ENCODE results near the gene GNG10. TPM values are rescaled to one million over a fixed set of nuclear protein-coding genes. Genes with fewer than 3 reads are reported as not detected.

The GNG10 gene
- total RNA-seq, 1 donor: 108 TPM

DNA sequence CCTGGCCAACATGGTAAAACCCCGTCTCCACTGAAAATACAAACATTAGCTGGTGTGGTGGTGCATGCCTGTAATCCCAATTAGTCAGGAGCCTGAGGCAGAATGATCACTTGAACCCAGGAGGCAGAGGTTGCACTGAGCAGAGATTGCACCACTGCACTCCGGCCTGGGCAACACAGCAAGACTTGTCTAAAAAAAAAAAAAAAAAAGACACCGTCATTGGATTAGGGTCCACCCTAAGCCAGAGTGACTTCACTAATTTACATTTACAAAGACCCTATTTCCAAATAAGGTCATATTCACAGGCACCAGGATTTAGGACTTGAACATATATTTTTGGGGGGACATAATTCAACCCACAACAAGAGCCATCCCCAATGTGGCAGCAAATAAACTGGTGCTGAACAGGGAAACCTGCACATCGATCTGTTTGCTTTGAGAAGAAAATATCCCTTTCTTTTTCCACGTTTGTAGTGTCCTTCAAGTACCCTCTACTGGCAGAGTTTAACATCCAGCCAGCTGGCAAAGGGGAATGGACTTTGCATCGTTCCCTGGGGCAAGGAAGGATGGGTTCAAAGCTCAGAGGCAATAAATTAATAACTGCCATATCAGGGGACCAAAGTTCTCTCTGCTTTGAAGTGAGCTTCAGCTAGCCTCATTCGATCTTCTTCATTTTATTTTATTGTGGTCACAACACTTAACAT, 34.0 kb upstream of the GNG10 start:
- DNase-seq (ENCODE audit: low read depth): no peak
- H3K4me3 ChIP-seq (ENCODE audit: low read depth, low read length): no peak overlapping the region
- TF ChIP-seq, protein P1, sequence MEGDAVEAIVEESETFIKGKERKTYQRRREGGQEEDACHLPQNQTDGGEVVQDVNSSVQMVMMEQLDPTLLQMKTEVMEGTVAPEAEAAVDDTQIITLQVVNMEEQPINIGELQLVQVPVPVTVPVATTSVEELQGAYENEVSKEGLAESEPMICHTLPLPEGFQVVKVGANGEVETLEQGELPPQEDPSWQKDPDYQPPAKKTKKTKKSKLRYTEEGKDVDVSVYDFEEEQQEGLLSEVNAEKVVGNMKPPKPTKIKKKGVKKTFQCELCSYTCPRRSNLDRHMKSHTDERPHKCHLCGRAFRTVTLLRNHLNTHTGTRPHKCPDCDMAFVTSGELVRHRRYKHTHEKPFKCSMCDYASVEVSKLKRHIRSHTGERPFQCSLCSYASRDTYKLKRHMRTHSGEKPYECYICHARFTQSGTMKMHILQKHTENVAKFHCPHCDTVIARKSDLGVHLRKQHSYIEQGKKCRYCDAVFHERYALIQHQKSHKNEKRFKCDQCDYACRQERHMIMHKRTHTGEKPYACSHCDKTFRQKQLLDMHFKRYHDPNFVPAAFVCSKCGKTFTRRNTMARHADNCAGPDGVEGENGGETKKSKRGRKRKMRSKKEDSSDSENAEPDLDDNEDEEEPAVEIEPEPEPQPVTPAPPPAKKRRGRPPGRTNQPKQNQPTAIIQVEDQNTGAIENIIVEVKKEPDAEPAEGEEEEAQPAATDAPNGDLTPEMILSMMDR (IDR thresholded peaks at IDR 0.05; ENCODE audit: insufficient read depth, low read depth, low read length): no peak

DNA sequence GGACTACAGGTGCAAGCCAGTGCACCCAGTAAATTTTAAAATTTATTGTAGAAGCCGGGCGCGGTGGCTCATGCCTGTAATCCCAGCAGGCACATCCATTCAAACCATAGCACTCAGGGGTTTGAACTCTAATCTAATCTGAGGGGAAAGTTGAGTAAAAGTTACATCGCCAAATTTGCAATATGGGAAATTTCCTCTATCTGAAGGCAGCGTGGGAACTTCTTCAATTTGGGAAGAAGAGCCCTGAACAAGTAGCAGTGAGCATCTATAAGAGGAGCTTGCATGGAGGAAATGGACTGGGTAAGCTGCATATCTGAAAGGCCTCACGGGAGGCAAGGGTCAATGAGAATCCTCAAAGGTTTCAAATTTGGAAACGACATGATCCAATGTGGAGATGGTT, 33.0 kb upstream of the GNG10 start:
- DNase-seq (ENCODE audit: low read depth): no peak
- no peak overlapping the region for H3K4me3 ChIP-seq (ENCODE audit: low read depth, low read length)
- TF ChIP-seq, protein P1 (IDR thresholded peaks at IDR 0.05; ENCODE audit: insufficient read depth, low read depth, low read length): no peak

DNA sequence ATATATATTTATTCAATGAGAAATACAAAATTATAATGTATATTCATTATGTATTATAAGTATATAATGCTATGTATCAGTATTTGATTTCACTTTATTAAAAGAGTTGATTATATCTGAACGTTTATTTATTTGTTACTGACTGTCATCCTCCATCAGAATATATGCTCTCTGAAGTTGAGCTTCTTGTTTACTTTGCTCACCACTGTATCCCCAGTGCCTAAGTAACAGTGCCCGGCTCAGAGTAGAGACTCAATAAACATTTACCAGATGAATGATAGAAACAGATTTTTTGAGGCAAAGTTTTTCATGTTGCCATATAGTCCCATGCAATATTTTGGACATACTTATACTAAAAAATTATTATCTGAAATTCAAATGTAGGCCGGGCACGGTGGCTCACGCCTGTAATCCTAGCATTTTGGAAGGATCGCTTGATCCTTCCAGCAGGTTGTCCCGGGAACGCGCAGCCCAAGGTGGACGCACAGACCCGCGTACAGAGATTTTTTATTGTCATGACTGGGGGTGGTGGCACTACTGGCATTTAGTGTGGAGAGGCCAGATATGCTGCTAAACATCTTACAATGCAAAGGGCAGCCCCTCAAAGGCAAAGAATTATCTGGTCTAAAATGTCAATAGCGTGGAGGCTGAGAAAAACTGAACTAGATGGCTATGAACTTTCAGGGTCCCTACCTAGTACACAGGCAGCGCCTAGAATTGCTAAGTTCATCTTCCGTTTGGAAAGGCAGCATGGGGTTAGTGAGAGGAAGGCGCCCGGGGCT, 31.0 kb upstream of the GNG10 start:
- peak overlapping the region; percentile 93 for H3K4me3 ChIP-seq (ENCODE audit: low read depth, low read length)
- DNase-seq (ENCODE audit: low read depth): no peak
- TF ChIP-seq, protein P1 (IDR thresholded peaks at IDR 0.05; ENCODE audit: insufficient read depth, low read depth, low read length): no peak

DNA sequence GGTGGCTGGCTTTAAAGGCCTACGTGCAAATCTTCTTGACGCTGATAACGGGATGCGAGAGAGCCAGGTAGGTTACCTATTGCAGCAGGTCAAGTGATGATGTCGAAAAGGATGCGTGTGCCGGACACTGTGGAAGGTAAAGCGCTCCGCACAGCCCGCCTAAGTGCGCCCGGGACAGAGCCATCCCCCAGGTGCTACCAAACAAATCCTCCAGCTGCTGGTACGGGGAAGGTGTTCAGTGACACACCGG, 30.5 kb upstream of the GNG10 start:
- TF ChIP-seq, protein P1 (IDR thresholded peaks at IDR 0.05; ENCODE audit: insufficient read depth, low read depth, low read length): no peak
- no peak for DNase-seq (ENCODE audit: low read depth)
- H3K4me3 ChIP-seq (ENCODE audit: low read depth, low read length): peak overlapping the region; percentile 93

DNA sequence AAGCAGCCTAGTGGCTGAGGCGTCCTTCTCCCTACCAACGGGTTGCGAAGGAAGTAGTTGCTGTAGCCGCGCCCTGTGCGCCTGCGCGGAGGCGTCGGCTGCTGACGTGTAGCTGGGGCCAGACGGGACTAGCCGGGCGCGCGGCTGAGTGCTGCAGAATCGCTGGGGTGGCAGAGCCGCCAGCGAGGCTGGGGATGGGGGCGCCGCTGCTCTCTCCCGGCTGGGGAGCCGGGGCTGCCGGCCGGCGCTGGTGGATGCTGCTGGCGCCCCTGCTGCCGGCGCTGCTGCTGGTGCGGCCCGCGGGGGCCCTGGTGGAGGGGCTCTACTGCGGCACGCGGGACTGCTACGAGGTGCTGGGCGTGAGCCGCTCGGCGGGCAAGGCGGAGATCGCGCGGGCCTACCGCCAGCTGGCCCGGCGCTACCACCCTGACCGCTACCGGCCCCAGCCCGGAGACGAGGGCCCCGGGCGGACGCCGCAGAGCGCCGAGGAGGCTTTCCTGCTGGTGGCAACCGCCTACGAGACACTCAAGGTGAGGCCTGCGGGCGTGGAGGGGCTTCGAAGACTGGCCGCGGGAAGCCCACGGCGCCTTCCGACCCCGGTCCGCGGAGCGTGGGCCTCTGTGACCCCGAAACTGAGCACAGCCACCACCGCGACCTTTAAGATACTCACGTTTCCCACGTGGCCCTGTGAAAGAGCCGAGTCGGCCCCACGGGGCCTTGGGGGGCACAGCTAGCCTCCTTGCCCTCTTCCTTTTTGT, 30.0 kb upstream of the GNG10 start, which contains the start of gene DNAJC25:
TSS of gene DNAJC25 (plus strand) at position 121 of the 758 bp plus-strand sequence. CDS start at position 195, 74 bp downstream.
- H3K4me3 ChIP-seq (ENCODE audit: low read depth, low read length): peak within 1 kb of the TSS; percentile 93
- DNase-seq (ENCODE audit: low read depth): peak; percentile 99
- TF ChIP-seq, protein P1 (IDR thresholded peaks at IDR 0.05; ENCODE audit: insufficient read depth, low read depth, low read length): no peak

DNA sequence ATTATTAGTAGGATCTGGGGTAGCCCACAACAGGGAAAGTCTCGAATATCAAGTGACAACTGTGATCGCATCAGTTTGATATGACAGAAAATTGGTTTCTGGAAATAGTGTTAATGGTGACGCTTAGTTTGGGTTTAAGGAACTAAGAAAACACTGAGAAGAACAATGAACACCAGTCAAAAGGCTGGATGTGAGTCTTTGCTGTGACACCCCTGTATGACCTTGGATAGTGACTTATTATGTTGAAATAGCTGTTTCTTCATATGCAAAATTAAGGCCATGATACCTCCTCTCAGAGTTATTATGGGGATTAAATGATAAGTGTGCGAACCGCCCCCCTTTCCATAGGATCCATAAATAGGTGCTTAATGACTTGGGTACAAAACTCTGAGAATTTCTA, 29.3 kb upstream of the GNG10 start:
- peak overlapping the region; percentile 93 for H3K4me3 ChIP-seq (ENCODE audit: low read depth, low read length)
- peak; percentile 29 for DNase-seq (ENCODE audit: low read depth)
- TF ChIP-seq, protein P1 (IDR thresholded peaks at IDR 0.05; ENCODE audit: insufficient read depth, low read depth, low read length): no peak
